HCT116 (cell line): ENCODE results near the gene BEST4. TPM values are rescaled to one million over a fixed set of nuclear protein-coding genes. Genes with fewer than 3 reads are reported as not detected.

Source experiments
- ATAC-seq: fragments of 200-7000 bp; cut with Tn5 transposase; 2 replicates; pipeline ENCODE4 v1.9.1; 2020; ENCODE audit warnings: mild to moderate bottlenecking, moderate library complexity
- BruUV-seq: library from RNA; stranded (reverse); fragments of 400-500 nt; replicated peaks from 2 replicates; lab custom pipeline; 2021; lab: Mats Ljungman, UMichigan
- CTCF ChIA-PET: fragments of 300-600 bp; sonication (Branson Sonifier 250); formaldehyde crosslinking; loops from one replicate; lab custom pipeline; 2021; ENCODE audit warnings: antibody characterized with exemption; lab: Charles Lee
- POLR2A ChIA-PET: fragments of 300-600, 350-600 bp; sonication (Branson Sonifier 250); formaldehyde crosslinking; loops from one replicate; lab custom pipeline; 2021; ENCODE audit warnings: antibody characterized with exemption; lab: Charles Lee
- RAD21 ChIA-PET, 2 experiments: fragments of 300-600 bp; sonication (Branson Sonifier 250); formaldehyde crosslinking; loops; one replicate each; lab custom pipeline; 2023; ENCODE audit warnings: low total read pairs in 2 of 2; ENCODE audit not compliant: uncharacterized antibody in 2 of 2, unreplicated experiment in 2 of 2, low non-redundant PET in 1 of 2; lab: Charles Lee
- DNase-seq: peaks from one replicate; pipeline ENCODE4 v3.0.0-alpha.2; 2010; ENCODE audit warnings: low read depth, low spot score
- H2AFZ ChIP-seq: fragments of 200-600 bp; shearing (Covaris generic), sonication (generic); 2 replicates; pipeline ENCODE4 v1.6.1; 2017; ENCODE audit warnings: low read depth, mixed run types, mixed read lengths, antibody characterized with exemption, low read length; ENCODE audit not compliant: poor library complexity, severe bottlenecking
- H3K27ac ChIP-seq: 2 replicates; pipeline ENCODE4 v1.5.1; 2012; ENCODE audit warnings: low read depth, low read length
- H3K27me3 ChIP-seq: fragments of 200-600 bp; sonication (generic); 2 replicates; pipeline ENCODE4 v1.6.1; 2016; ENCODE audit warnings: mixed run types, low read length, mixed read lengths; ENCODE audit not compliant: insufficient read depth
- H3K36me3 ChIP-seq, 2 experiments: fragments of 200-500 bp in 1 of 2; fragments of 200-600 bp in 1 of 2; sonication (Bioruptor generic) in 1 of 2; sonication (generic) in 1 of 2; 2 replicates each; pipeline versions ENCODE4 v1.5.1 to v1.6.1; 2014 to 2016; ENCODE audit warnings: low read length in 2 of 2, inconsistent platforms in 1 of 2, mixed read lengths in 1 of 2, mixed run types in 1 of 2; ENCODE audit not compliant: insufficient read depth in 2 of 2, control insufficient read depth in 1 of 2
- H3K4me1 ChIP-seq, 2 experiments: fragments of 200-600 bp in 1 of 2; sonication (generic) in 1 of 2; 2 replicates each; pipeline versions ENCODE4 v1.5.1 to v1.6.1; 2012 to 2017; ENCODE audit warnings: low read length in 2 of 2, inconsistent platforms in 1 of 2, mild to moderate bottlenecking in 1 of 2, mixed read lengths in 1 of 2, mixed run types in 1 of 2, moderate library complexity in 1 of 2; ENCODE audit not compliant: insufficient read depth in 2 of 2, control insufficient read depth in 1 of 2
- H3K4me2 ChIP-seq: fragments of 200-600 bp; sonication (generic); 2 replicates; pipeline ENCODE4 v1.6.1; 2017; ENCODE audit warnings: mixed run types, low read length, mixed read lengths
- H3K4me3 ChIP-seq, 2 experiments: fragments of 200-600 bp in 1 of 2; sonication (generic) in 1 of 2; replicated peaks in 1 of 2; 2 replicates each; pipeline ENCODE4 v1.5.1; 2011 to 2016; ENCODE audit warnings: low read length in 2 of 2, control low read depth in 1 of 2, low read depth in 1 of 2, mild to moderate bottlenecking in 1 of 2, mixed read lengths in 1 of 2, mixed run types in 1 of 2
- H3K79me2 ChIP-seq: fragments of 200-600 bp; sonication (generic); 2 replicates; pipeline ENCODE4 v1.6.1; 2017; ENCODE audit warnings: mild to moderate bottlenecking, mixed run types, low read length, moderate library complexity, mixed read lengths; ENCODE audit not compliant: insufficient read depth
- H3K9ac ChIP-seq: fragments of 200-600 bp; sonication (generic); 2 replicates; pipeline ENCODE4 v1.6.1; 2016; ENCODE audit warnings: low read length, mixed read lengths
- H3K9me2 ChIP-seq: fragments of 200-600 bp; sonication (generic), shearing (Covaris generic); 2 replicates; pipeline ENCODE4 v1.6.1; 2017; ENCODE audit warnings: mixed run types, mild to moderate bottlenecking, moderate library complexity; ENCODE audit not compliant: insufficient read depth
- H3K9me3 ChIP-seq, 2 experiments: fragments of 200-500 bp in 1 of 2; fragments of 200-600 bp in 1 of 2; sonication (Bioruptor generic) in 1 of 2; sonication (generic) in 1 of 2; 2 replicates each; pipeline ENCODE4 v1.6.1; 2014 to 2017; ENCODE audit warnings: low read length in 2 of 2, mixed read lengths in 2 of 2, inconsistent platforms in 1 of 2, low read depth in 1 of 2, mild to moderate bottlenecking in 1 of 2, mixed run types in 1 of 2, moderate library complexity in 1 of 2; ENCODE audit not compliant: control insufficient read depth in 1 of 2, insufficient read depth in 1 of 2
- H4K20me1 ChIP-seq: fragments of 200-600 bp; sonication (generic), shearing (Covaris generic); 2 replicates; pipeline ENCODE4 v1.6.1; 2017; ENCODE audit warnings: mixed run types, mild to moderate bottlenecking, moderate library complexity; ENCODE audit not compliant: insufficient read depth
- ATF3 ChIP-seq: IDR thresholded peaks from 2 replicates; pipeline ENCODE4 v1.6.1; 2012
- CBX3 ChIP-seq: IDR thresholded peaks from 2 replicates; pipeline ENCODE4 v1.6.1; 2012; ENCODE audit warnings: low read depth
- CEBPB ChIP-seq: IDR thresholded peaks from 2 replicates; pipeline ENCODE4 v1.6.1; 2012; ENCODE audit warnings: low read depth
- EGR1 ChIP-seq: IDR thresholded peaks from 2 replicates; pipeline ENCODE4 v1.6.1; 2012; ENCODE audit warnings: low read depth
- ELF1 ChIP-seq: IDR thresholded peaks from 2 replicates; pipeline ENCODE4 v1.6.1; 2012; ENCODE audit warnings: low read depth, borderline replicate concordance
- EZH2 ChIP-seq: fragments of 200-600 bp; sonication (generic); IDR thresholded peaks from 2 replicates; pipeline ENCODE4 v1.6.1; 2017; ENCODE audit warnings: antibody characterized with exemption, mixed run types
- EZH2phosphoT487 ChIP-seq: fragments of 200-600 bp; IDR thresholded peaks from 2 replicates; pipeline ENCODE4 v1.6.1; 2018; ENCODE audit warnings: antibody characterized with exemption, borderline replicate concordance
- FOSL1 ChIP-seq: IDR thresholded peaks from 2 replicates; pipeline ENCODE4 v1.6.1; 2012; ENCODE audit warnings: low read depth
- JUND ChIP-seq: IDR thresholded peaks from 2 replicates; pipeline ENCODE4 v1.6.1; 2012
- MAX ChIP-seq: IDR thresholded peaks from 2 replicates; pipeline ENCODE4 v1.6.1; 2012
- POLR2A ChIP-seq: IDR thresholded peaks from 2 replicates; pipeline ENCODE4 v1.7.0; 2011; ENCODE audit warnings: borderline replicate concordance; ENCODE audit not compliant: insufficient read depth, insufficient read length; ENCODE audit errors: extremely low read depth
- POLR2AphosphoS5 ChIP-seq: IDR thresholded peaks from 2 replicates; pipeline ENCODE4 v1.6.1; 2011; ENCODE audit warnings: mild to moderate bottlenecking, low read depth, low read length, moderate library complexity
- RAD21 ChIP-seq: IDR thresholded peaks from 2 replicates; pipeline ENCODE4 v1.6.1; 2012; ENCODE audit warnings: low read depth, mild to moderate bottlenecking
- REST ChIP-seq: IDR thresholded peaks from 2 replicates; pipeline ENCODE4 v1.6.1; 2012; ENCODE audit warnings: low read depth
- SIN3A ChIP-seq: IDR thresholded peaks from 2 replicates; pipeline ENCODE4 v1.6.1; 2012; ENCODE audit warnings: low read depth
- SP1 ChIP-seq: IDR thresholded peaks from 2 replicates; pipeline ENCODE4 v1.6.1; 2012; ENCODE audit warnings: low read depth
- TCF7L2 ChIP-seq: IDR thresholded peaks from 2 replicates; pipeline ENCODE4 v1.7.0; 2011; ENCODE audit warnings: borderline replicate concordance, inconsistent platforms; ENCODE audit not compliant: insufficient read depth, insufficient read length; ENCODE audit errors: extremely low read depth
- YY1 ChIP-seq: IDR thresholded peaks from 2 replicates; pipeline ENCODE4 v1.6.1; 2011; ENCODE audit warnings: low read length, low read depth, moderate library complexity, mild to moderate bottlenecking; ENCODE audit not compliant: insufficient replicate concordance; ENCODE audit errors: extremely low read depth
- ZBTB33 ChIP-seq: IDR thresholded peaks from 2 replicates; pipeline ENCODE4 v1.6.1; 2011; ENCODE audit warnings: mild to moderate bottlenecking, low read length, moderate library complexity; ENCODE audit not compliant: insufficient replicate concordance; ENCODE audit errors: extremely low read depth
- ZFX ChIP-seq: fragments of 450-650 bp; IDR thresholded peaks from 2 replicates; pipeline ENCODE4 v1.6.1; 2017
- intact Hi-C: fragments of 100-400 bp; cut with micrococcal nuclease; formaldehyde crosslinking; loops from 2 replicates; pipeline ENCODE4 v1.10.0; 2022
- total RNA-seq: library from RNA; stranded (reverse); gene quantifications from one replicate; pipeline ENCODE4 v1.2.1, GENCODE V29; 2021; ENCODE audit not compliant: unreplicated experiment

Gene BEST4
- total RNA-seq, 1 experiment from 2014 or later = 0.52 TPM

- Histone ChIP-seq H3K79me2 (no peaks in the 10 kb centered on the region), H3K36me3 (peaks cover 40 to 69% of the 10 kb centered on the region in 2 experiments), H3K27me3 (no peaks in the 10 kb centered on the region), H3K9ac (no peak overlapping the region), H3K4me2 (no peak overlapping the region), H3K27ac (no peak overlapping the region), H4K20me1 (no peaks in the 10 kb centered on the region), H3K4me1 (no peaks in the 10 kb centered on the region), H2AFZ (no peak overlapping the region), H3K9me3 (no peaks in the 10 kb centered on the region), H3K9me2 (no peaks in the 10 kb centered on the region), H3K4me3 (no peak overlapping the region)
- POLR2A ChIA-PET = interaction anchor here (1.4 kb wide), 1 partner anchor 9 kb away, joined by 4 read pairs; no protein-coding TSS in a partner anchor
- no TSS peak for BruUV-seq
- RAD21 ChIA-PET = no interaction called here
- DNase-seq (no peak), ATAC-seq (no peak)
- intact Hi-C loops = no loop called here
- CTCF ChIA-PET = no interaction called here
- no peak for TF ChIP-seq POLR2AphosphoS5
- TF ChIP-seq ELF1 = no peak
- TF ChIP-seq SIN3A = no peak
- TF ChIP-seq ZBTB33 = no peak
- no peak for TF ChIP-seq JUND
- TF ChIP-seq YY1 = no peak
- TF ChIP-seq SP1 = no peak
- no peak for TF ChIP-seq POLR2A
- no peak for TF ChIP-seq ATF3
- no peak for TF ChIP-seq TCF7L2
- TF ChIP-seq EZH2 = no peak
- no peak for TF ChIP-seq FOSL1
- no peak for TF ChIP-seq EZH2phosphoT487
- no peak for TF ChIP-seq RAD21
- TF ChIP-seq CEBPB = no peak
- no peak for TF ChIP-seq MAX
- TF ChIP-seq REST = no peak
- TF ChIP-seq CBX3 = no peak
- no peak for TF ChIP-seq EGR1
- TF ChIP-seq ZFX = no peak
These were observed 27.1 kb downstream of the BEST4 start for GRCh38 chr1:44760876-44761275.
